SK-N-MC (cell line): Measurements from ENCODE around the gene ARHGEF16.

Experiments used
- EZH2 ChIP-seq: fragments of 200-600 bp; sonication (generic); IDR thresholded peaks from one replicate; pipeline ENCODE4 v1.6.1; 2017; ENCODE audit warnings: antibody characterized with exemption
- FOXP2 ChIP-seq: optimal IDR thresholded peaks from 2 replicates; pipeline ENCODE3; 2011; ENCODE audit warnings: mild to moderate bottlenecking, moderate library complexity; ENCODE audit not compliant: insufficient read depth; ENCODE audit errors: extremely low read length, control extremely low read depth
- POLR2AphosphoS5 ChIP-seq: IDR thresholded peaks from 2 replicates; pipeline ENCODE4 v1.6.1; 2012; ENCODE audit warnings: mild to moderate bottlenecking, low read depth, low read length, borderline replicate concordance

GRCh38 chr1:3426956-3427535, 27.4 kb upstream of the ARHGEF16 start:
- no peak for TF ChIP-seq EZH2
- TF ChIP-seq POLR2AphosphoS5, result no peak
- no peak for TF ChIP-seq FOXP2
